SK-N-SH (cell line): Measurements from ENCODE around the gene PTGIS. TPM values are rescaled to one million over a fixed set of nuclear protein-coding genes. Genes with fewer than 3 reads are reported as not detected.

Experiments
- CTCF ChIA-PET: fragments of 300-600, 350-600 bp; formaldehyde crosslinking; extraction: SDS; loops from one replicate; lab custom pipeline; 2021; lab: Yijun Ruan, JAX
- POLR2A ChIA-PET: fragments of 350-600 bp; sonication (Branson Sonifier 250); formaldehyde crosslinking; extraction: SDS; loops from one replicate; lab custom pipeline; 2020; ENCODE audit warnings: antibody characterized with exemption, inconsistent platforms; lab: Yijun Ruan, JAX
- DNase-seq: peaks from one replicate; pipeline ENCODE4 v3.0.0; 2012
- H2AFZ ChIP-seq: fragments of 200-600 bp; sonication (generic); 2 replicates; pipeline ENCODE4 v1.8.1; 2016; ENCODE audit warnings: antibody characterized with exemption, mild to moderate bottlenecking, low read depth
- H3F3A ChIP-seq: fragments of 200-600 bp; sonication (generic); replicated peaks from 2 replicates; pipeline ENCODE3; 2016; ENCODE audit warnings: antibody characterized with exemption, mild to moderate bottlenecking; ENCODE audit not compliant: insufficient read depth
- H3K27ac ChIP-seq, 2 experiments: fragments of 200-500 bp in 1 of 2; fragments of 200-600 bp in 1 of 2; sonication (Bioruptor generic) in 1 of 2; sonication (generic), shearing (Covaris generic) in 1 of 2; 2 replicates each; pipeline versions ENCODE4 v1.5.1 to v1.6.1; 2014 to 2016; ENCODE audit warnings: low read depth in 2 of 2, inconsistent platforms in 1 of 2, low read length in 1 of 2, mild to moderate bottlenecking in 1 of 2, mixed read lengths in 1 of 2
- H3K27me3 ChIP-seq: fragments of 200-600 bp; sonication (generic), shearing (Covaris generic); 2 replicates; pipeline ENCODE4 v1.6.1; 2016; ENCODE audit warnings: mixed run types; ENCODE audit not compliant: insufficient read depth
- H3K36me3 ChIP-seq, 2 experiments: fragments of 200-500 bp in 1 of 2; fragments of 200-600 bp in 1 of 2; sonication (Bioruptor generic) in 1 of 2; sonication (generic) in 1 of 2; replicated peaks in 1 of 2; 2 replicates each; pipeline versions ENCODE3 to v1.5.1; 2014 to 2016; ENCODE audit warnings: low read length in 1 of 2, mild to moderate bottlenecking in 1 of 2; ENCODE audit not compliant: insufficient read depth in 2 of 2, control insufficient read depth in 1 of 2
- H3K4me1 ChIP-seq, 2 experiments: fragments of 200-500 bp in 1 of 2; fragments of 200-600 bp in 1 of 2; sonication (Bioruptor generic) in 1 of 2; sonication (generic), shearing (Covaris generic) in 1 of 2; 2 replicates each; pipeline versions ENCODE4 v1.5.1 to v1.6.1; 2014 to 2016; ENCODE audit warnings: low read depth in 1 of 2, low read length in 1 of 2, mixed run types in 1 of 2; ENCODE audit not compliant: insufficient read depth in 2 of 2, control insufficient read depth in 1 of 2
- H3K4me2 ChIP-seq: fragments of 200-600 bp; sonication (generic), shearing (Covaris generic); 2 replicates; pipeline ENCODE4 v1.6.1; 2017; ENCODE audit warnings: mixed run types
- H3K4me3 ChIP-seq, 2 experiments: fragments of 200-500 bp in 1 of 2; fragments of 200-600 bp in 1 of 2; sonication (Bioruptor generic) in 1 of 2; sonication (generic), shearing (Covaris generic) in 1 of 2; 2 replicates each; pipeline versions ENCODE4 v1.5.1 to v1.8.1; 2014 to 2016; ENCODE audit warnings: low read depth in 2 of 2, inconsistent platforms in 1 of 2, low read length in 1 of 2, mild to moderate bottlenecking in 1 of 2, mixed read lengths in 1 of 2, moderate library complexity in 1 of 2
- H3K79me2 ChIP-seq: fragments of 200-600 bp; sonication (generic); 2 replicates; pipeline ENCODE4 v1.8.1; 2017; ENCODE audit warnings: mild to moderate bottlenecking; ENCODE audit not compliant: insufficient read depth
- H3K9ac ChIP-seq: fragments of 200-600 bp; sonication (generic); 2 replicates; pipeline ENCODE4 v1.6.1; 2017; ENCODE audit warnings: mixed run types
- H3K9me2 ChIP-seq: fragments of 200-600 bp; sonication (generic); 2 replicates; pipeline ENCODE4 v1.6.1; 2017; ENCODE audit warnings: mixed run types
- H3K9me3 ChIP-seq: fragments of 200-600 bp; sonication (generic); 2 replicates; pipeline ENCODE4 v1.6.1; 2017; ENCODE audit warnings: mixed run types, mild to moderate bottlenecking, moderate library complexity
- H4K20me1 ChIP-seq: fragments of 200-600 bp; sonication (generic); 2 replicates; pipeline ENCODE4 v1.6.1; 2017; ENCODE audit warnings: mild to moderate bottlenecking, mixed run types; ENCODE audit not compliant: insufficient read depth
- CHD2 ChIP-seq: fragments of 150-350 bp; IDR thresholded peaks from 2 replicates; pipeline ENCODE4 v1.6.1; 2018; ENCODE audit warnings: low read length; ENCODE audit not compliant: partially characterized antibody
- CTCF ChIP-seq: fragments of 200-600 bp; sonication (generic); IDR thresholded peaks from 2 replicates; pipeline ENCODE4 v1.6.1; 2017; ENCODE audit warnings: antibody characterized with exemption, mild to moderate bottlenecking, moderate library complexity
- ELF1 ChIP-seq: IDR thresholded peaks from 2 replicates; pipeline ENCODE4 v1.4.0; 2012
- EP300 ChIP-seq, 2 experiments: IDR thresholded peaks; 2 replicates each; pipeline versions ENCODE4 v1.4.0 to v1.6.1; 2012; ENCODE audit warnings: borderline replicate concordance in 1 of 2, low read depth in 1 of 2, low read length in 1 of 2
- FOXM1 ChIP-seq: IDR thresholded peaks from 2 replicates; pipeline ENCODE4 v1.4.0; 2012; ENCODE audit warnings: low read depth, mild to moderate bottlenecking
- GABPA ChIP-seq: IDR thresholded peaks from 2 replicates; pipeline ENCODE4 v1.4.0; 2012; ENCODE audit warnings: low read depth, mild to moderate bottlenecking
- MAX ChIP-seq: IDR thresholded peaks from 2 replicates; pipeline ENCODE4 v1.4.0; 2012; ENCODE audit warnings: low read depth
- NFIC ChIP-seq: IDR thresholded peaks from 2 replicates; pipeline ENCODE4 v1.4.0; 2012; ENCODE audit warnings: borderline replicate concordance
- NRF1 ChIP-seq: IDR thresholded peaks from 2 replicates; pipeline ENCODE4 v1.6.1; 2012; ENCODE audit warnings: low read depth, mild to moderate bottlenecking, low read length
- RCOR1 ChIP-seq: fragments of 150-350 bp; IDR thresholded peaks from 2 replicates; pipeline ENCODE4 v1.6.1; 2017; ENCODE audit warnings: antibody characterized with exemption, low read length
- REST ChIP-seq: IDR thresholded peaks from 2 replicates; pipeline ENCODE4 v1.6.1; 2012; ENCODE audit warnings: mild to moderate bottlenecking, low read depth, low read length, moderate library complexity
- RXRA ChIP-seq: IDR thresholded peaks from 2 replicates; pipeline ENCODE4 v1.4.0; 2012; ENCODE audit warnings: low read depth, mild to moderate bottlenecking, borderline replicate concordance
- TCF12 ChIP-seq: IDR thresholded peaks from 2 replicates; pipeline ENCODE4 v1.4.0; 2012
- TEAD4 ChIP-seq: IDR thresholded peaks from 2 replicates; pipeline ENCODE4 v1.4.0; 2012; ENCODE audit warnings: mild to moderate bottlenecking, borderline replicate concordance; ENCODE audit not compliant: insufficient read depth
- ZBTB33 ChIP-seq: IDR thresholded peaks from 2 replicates; pipeline ENCODE4 v1.4.0; 2012; ENCODE audit warnings: low read depth, borderline replicate concordance
- WGBS: methylation state at CpG from one replicate; pipeline ENCODE4 v1.1.6; 2017; ENCODE audit warnings: low lambda C conversion rate; 5-methylcytosine and 5-hydroxymethylcytosine counted together
- polyA plus RNA-seq, 3 experiments: library from polyadenylated mRNA; depleted of rRNA; stranded (reverse); fragments of >200 nt; gene quantifications; 2 replicates each; pipeline ENCODE4 v1.2.3, GENCODE V29; 2012

PTGIS gene
- polyA plus RNA-seq, 1 of the 3 experiments (the other 2 are of a cell fraction), result 1.0 TPM

GRCh38 chr20:49470922-49471321, 97.0 kb downstream of the PTGIS start:
- Histone ChIP-seq H3K4me1 (no peaks in the 10 kb centered on the region; a peak in 1 of 4 replicates), H3K4me2 (no peak overlapping the region)

GRCh38 chr20:49469060-49469459, 98.9 kb downstream of the PTGIS start:
- 47% methylated on average over 6 of the region's 6 CpGs for WGBS
- H3K4me3 ChIP-seq, result no peak overlapping the region
- H3K27ac ChIP-seq, result no peak overlapping the region
- ChIA-PET POLR2A (no interaction called here), CTCF (interaction anchor here (0.6 to 0.9 kb wide), 2 partner anchors 14 to 1021 kb away, joined by 3 to 4 read pairs; no protein-coding TSS in a partner anchor)
- no peaks in the 10 kb centered on the region for H3K9me3 ChIP-seq
- no peaks in the 10 kb centered on the region for H4K20me1 ChIP-seq
- H2AFZ ChIP-seq, result no peak overlapping the region
- H3K4me2 ChIP-seq, result no peak overlapping the region
- no peak for TF ChIP-seq EP300 (IDR thresholded peaks at IDR 0.05; ENCODE audit: borderline replicate concordance in 1 of 2, low read depth in 1 of 2, low read length in 1 of 2)
- no peaks in the 10 kb centered on the region for H3F3A ChIP-seq
- no peaks in the 10 kb centered on the region; the same call in 1 of the 2 replicates for H3K27me3 ChIP-seq
- H3K9me2 ChIP-seq, result no peaks in the 10 kb centered on the region
- H3K9ac ChIP-seq, result no peak overlapping the region
- no peaks in the 10 kb centered on the region for H3K36me3 ChIP-seq
- no peaks in the 10 kb centered on the region for H3K4me1 ChIP-seq
- H3K79me2 ChIP-seq, result no peaks in the 10 kb centered on the region
- DNase-seq, result no peak

More at GRCh38 chr20:49470922-49471321, 97.0 kb downstream of the PTGIS start:
- no peaks in the 10 kb centered on the region for H3K79me2 ChIP-seq
- H2AFZ ChIP-seq, result no peak overlapping the region
- H3K9me3 ChIP-seq, result no peaks in the 10 kb centered on the region
- DNase-seq, result no peak
- ChIA-PET CTCF (interaction anchor here (0.9 kb wide), 1 partner anchor 13 kb away, joined by 4 read pairs; no protein-coding TSS in a partner anchor), POLR2A (no interaction called here)
- no peaks in the 10 kb centered on the region; the same call in 1 of the 2 replicates for H3K27me3 ChIP-seq
- WGBS, result 54% methylated on average over 6 of the region's 6 CpGs
- TF ChIP-seq REST, result no peak
- no peak for TF ChIP-seq NFIC
- no peak for TF ChIP-seq NRF1
- no peak for TF ChIP-seq ELF1
- TF ChIP-seq FOXM1, result no peak
- TF ChIP-seq CHD2, result no peak
- TF ChIP-seq TEAD4, result no peak
- H3K27ac ChIP-seq, result no peak overlapping the region
- no peaks in the 10 kb centered on the region for H3K36me3 ChIP-seq
- H3K4me3 ChIP-seq, result no peak overlapping the region
- no peak overlapping the region for H3K9ac ChIP-seq
- no peaks in the 10 kb centered on the region for H4K20me1 ChIP-seq
- H3F3A ChIP-seq, result no peaks in the 10 kb centered on the region
- no peaks in the 10 kb centered on the region for H3K9me2 ChIP-seq

GRCh38 chr20:49468412-49468811, 99.5 kb downstream of the PTGIS start:
- no peaks in the 10 kb centered on the region for H4K20me1 ChIP-seq
- CTCF ChIA-PET, result interaction anchor here (0.6 to 0.9 kb wide), 2 partner anchors 15 to 1022 kb away, joined by 3 to 4 read pairs; no protein-coding TSS in a partner anchor
- WGBS, result 56% methylated on average over 7 of the region's 7 CpGs
- TF ChIP-seq RCOR1, result no peak
- no peak for TF ChIP-seq RXRA
- TF ChIP-seq MAX, result no peak
- no peak for TF ChIP-seq ZBTB33
- no peak for TF ChIP-seq CTCF
- TF ChIP-seq GABPA, result no peak
- no peak for TF ChIP-seq TCF12
- no peak for TF ChIP-seq NRF1

More at GRCh38 chr20:49468412-49468811, 99.5 kb downstream of the PTGIS start:
- Histone ChIP-seq H3F3A (no peaks in the 10 kb centered on the region), H3K9ac (no peak overlapping the region), H3K36me3 (no peaks in the 10 kb centered on the region), H3K4me2 (no peak overlapping the region), H3K79me2 (no peaks in the 10 kb centered on the region), H3K4me1 (no peaks in the 10 kb centered on the region), H3K9me2 (no peaks in the 10 kb centered on the region), H3K27me3 (no peaks in the 10 kb centered on the region; the same call in 1 of the 2 replicates), H2AFZ (no peak overlapping the region), H3K4me3 (no peak overlapping the region), H3K9me3 (no peaks in the 10 kb centered on the region), H3K27ac (no peak overlapping the region)
- no peak for DNase-seq
- POLR2A ChIA-PET, result no interaction called here
